ENCODE measurements around the gene OGFOD3.
A peak's percentile ranks its signal among the peaks of the same experiment; 100 is the strongest.
"Not testable (repeated sequence)": the region's sequence is repeated elsewhere in the genome, so short reads cannot be mapped to it uniquely, and the experiment has no call there.

The OGFOD3 gene, protein sequence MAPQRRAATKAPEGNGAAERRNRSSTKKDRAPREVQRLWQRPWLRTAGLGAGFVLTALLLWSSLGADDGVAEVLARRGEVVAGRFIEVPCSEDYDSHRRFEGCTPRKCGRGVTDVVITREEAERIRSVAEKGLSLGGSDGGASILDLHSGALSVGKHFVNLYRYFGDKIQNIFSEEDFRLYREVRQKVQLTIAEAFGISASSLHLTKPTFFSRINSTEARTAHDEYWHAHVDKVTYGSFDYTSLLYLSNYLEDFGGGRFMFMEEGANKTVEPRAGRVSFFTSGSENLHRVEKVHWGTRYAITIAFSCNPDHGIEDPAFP

DNA sequence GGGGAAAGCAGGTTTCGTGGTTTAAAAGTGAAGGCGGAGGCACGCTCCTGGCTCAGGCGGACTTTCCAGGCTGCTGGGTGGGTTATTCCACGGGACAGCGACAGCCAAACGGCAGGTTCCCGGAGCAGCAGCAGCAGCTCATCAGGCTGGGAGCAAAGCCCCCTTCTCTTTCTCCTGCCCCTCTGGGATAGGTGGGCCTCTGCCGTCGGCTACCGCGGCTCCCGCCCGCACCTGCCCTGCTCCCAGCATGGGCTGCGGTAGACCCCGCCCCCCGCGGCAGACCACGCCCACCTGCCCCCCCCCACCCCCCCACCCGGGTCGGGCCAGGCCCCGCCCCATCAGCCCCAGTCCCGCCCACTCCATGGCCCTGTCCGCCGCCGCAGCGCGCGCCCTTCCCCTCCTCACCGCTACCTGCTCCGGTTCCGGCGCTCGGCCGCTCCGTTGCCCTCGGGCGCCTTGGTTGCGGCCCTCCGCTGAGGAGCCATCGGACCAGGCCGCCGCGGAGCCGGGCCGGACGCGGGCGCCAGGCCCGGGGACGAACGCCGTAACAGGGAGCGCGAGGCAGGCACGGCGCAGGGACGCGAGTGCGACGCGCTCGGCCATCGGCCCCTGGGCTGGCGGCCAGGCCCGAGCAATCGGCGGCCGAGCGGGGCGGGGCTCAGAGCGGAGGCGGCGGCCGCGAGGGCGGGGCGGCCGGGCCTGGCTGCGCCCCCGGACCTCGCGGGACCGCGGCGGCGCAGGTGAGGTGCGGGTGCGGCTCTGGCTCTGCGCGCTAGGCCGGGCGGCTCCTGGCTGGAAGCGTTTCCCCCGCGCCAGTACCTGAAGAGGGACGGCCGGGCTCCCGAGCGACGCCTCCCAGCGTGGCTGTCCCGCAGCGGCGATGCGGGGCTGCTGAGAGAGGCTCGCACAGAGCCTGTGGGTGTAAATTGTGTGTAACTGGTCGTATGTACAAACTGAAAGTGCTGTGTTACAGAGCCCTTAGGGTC lies at the start of gene OGFOD3, which contains the start of gene HEXD:
OGFOD3 (minus strand) TSS at position 586 of the 986 bp plus-strand sequence; CDS start at position 485, 101 bp downstream.
HEXD (plus strand) TSS at position 347 of the 986 bp plus-strand sequence. CDS start 1,453 bp downstream, outside the sequence.
- Mint-ChIP-seq H3K36me3 (peaks cover 30% of the 10 kb centered on the region), H3K27me3 (no peaks in the 10 kb centered on the region), H3K4me1 (peaks cover 32% of the 10 kb centered on the region), H3K27ac (peak within 1 kb of the TSS; percentile 90), H3K4me3 (peak within 1 kb of the TSS; percentile 80), H3K9me3 (no peaks in the 10 kb centered on the region)
- peak; percentile 87 for DNase-seq
- CTCF ChIA-PET, result interaction anchor here (0.9 to 1.6 kb wide), 7 partner anchors 39 to 190 kb away, joined by 3 to 6 read pairs (median 4); partner anchors contain the start of gene SLC16A3

DNA sequence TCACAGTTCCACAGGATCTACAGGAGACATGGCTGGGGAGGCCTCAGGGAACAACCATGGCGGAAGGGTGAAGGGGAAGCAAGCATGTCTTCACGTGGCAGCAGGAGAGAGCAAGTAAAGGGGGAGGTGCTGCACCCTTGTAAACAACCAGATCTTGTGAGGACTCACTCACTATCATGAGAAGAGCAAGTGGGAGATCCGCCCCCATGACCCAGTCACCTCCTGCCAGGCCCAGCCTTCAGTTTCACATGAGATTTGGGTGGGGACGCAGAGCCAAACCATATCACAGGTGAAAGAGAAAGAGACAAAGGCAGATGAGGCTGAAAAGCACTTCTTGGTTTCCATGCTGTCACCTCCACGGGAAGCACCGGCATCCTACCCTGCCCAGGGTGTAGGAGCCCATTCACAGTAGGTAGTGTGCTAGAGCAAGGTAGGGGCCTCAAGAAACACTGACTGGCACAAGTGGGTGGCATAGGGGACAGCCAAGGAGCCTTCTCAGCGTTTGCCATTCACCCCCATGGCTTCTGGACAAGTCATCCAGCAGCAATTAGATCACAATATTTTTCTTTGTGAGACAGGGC lies 46.7 kb upstream of the OGFOD3 start:
- CTCF ChIA-PET, result no interaction called here
- H3K27me3 Mint-ChIP-seq, result no peaks in the 10 kb centered on the region
- peaks cover 65% of the 10 kb centered on the region for H3K36me3 Mint-ChIP-seq
- no peak overlapping the region for H3K4me3 Mint-ChIP-seq
- H3K9me3 Mint-ChIP-seq, result no peaks in the 10 kb centered on the region
- H3K4me1 Mint-ChIP-seq, result peaks cover 45% of the 10 kb centered on the region
- peak overlapping the region; percentile 50 for H3K27ac Mint-ChIP-seq
- peak; percentile 56 for DNase-seq

DNA sequence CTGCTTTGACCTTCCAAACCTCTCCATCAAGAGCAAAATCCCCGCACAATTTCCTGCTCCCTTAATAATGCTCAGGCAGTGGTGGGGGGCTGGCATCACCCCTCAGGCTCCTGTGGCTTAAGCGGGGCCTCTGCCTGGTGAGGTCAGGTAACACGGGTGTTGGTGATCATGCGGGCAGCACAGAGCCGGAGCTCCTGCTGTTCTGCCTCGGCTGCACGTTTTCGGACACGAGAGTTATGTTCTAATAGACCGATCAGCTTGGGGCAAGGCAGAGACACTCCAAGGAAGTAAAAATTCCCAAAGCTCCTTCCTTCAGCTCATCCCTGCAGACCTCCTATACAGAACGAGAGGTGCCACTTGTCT lies 46.2 kb upstream of the OGFOD3 start:
- Mint-ChIP-seq H3K36me3 (peaks cover 67% of the 10 kb centered on the region), H3K27ac (peak overlapping the region; percentile 62), H3K4me1 (peaks cover 49% of the 10 kb centered on the region), H3K9me3 (no peaks in the 10 kb centered on the region), H3K4me3 (no peak overlapping the region), H3K27me3 (no peaks in the 10 kb centered on the region)
- no peak for DNase-seq
- CTCF ChIA-PET, result no interaction called here

DNA sequence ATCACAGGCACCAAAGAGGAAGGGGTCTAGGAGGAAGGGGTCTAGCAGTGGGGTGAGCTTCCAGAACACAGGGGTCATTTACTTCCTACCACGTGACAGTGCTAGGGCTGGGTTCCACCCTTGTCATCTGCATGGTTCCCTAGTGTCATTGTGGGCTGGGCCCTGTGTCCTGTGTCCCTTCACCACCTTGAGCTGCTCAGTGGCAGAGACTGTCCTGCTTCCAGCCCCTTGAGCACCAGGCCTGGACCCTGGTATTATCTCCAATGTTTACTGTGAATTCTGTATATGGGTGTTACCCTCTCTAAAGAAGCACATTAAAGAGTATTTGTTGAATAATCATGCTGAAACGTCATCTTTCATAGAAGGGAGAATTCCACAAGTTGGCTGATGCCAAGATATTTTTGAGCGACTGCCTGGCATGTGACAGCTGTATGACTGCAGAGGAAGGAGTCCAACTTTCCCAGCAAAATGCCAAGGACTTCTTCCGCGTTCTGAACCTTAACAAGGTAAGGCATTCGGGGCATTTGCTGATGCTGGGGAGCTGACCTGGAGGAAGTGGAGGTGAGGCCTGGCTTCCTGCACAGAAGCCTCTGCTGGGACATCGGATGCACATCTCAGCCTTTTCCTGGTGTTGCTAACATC lies 45.7 kb upstream of the OGFOD3 start:
- Mint-ChIP-seq H3K36me3 (peaks cover 68% of the 10 kb centered on the region), H3K4me1 (peaks cover 53% of the 10 kb centered on the region)
- CTCF ChIA-PET, result interaction anchor here (1.4 kb wide), 1 partner anchor 12 kb away, joined by 3 read pairs; no protein-coding TSS in a partner anchor

DNA sequence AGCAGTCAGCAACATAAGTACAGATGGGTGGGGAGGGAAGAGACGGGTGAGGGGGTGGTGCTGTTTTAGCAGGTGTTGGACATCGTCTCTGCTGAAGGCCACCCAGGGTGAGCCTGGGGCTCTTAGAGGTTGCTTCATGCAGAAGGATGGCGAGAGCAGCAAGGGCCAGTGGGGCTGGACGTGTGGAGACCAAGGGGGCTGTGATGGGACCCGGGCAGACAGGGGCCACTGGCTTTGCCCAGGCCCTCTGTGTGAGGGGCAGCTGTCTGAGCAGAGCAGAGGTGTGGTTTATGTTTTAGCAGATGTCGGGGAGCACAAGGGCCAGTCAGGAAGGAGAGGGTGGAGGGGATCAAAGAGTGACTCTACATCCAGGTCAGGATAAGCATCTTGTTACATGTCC lies 45.0 kb upstream of the OGFOD3 start:
- H3K36me3 Mint-ChIP-seq, result peaks cover 64% of the 10 kb centered on the region
- no peaks in the 10 kb centered on the region for H3K9me3 Mint-ChIP-seq
- H3K4me3 Mint-ChIP-seq, result no peak overlapping the region
- no peaks in the 10 kb centered on the region for H3K27me3 Mint-ChIP-seq
- CTCF ChIA-PET, result interaction anchor here (1.4 kb wide), 1 partner anchor 12 kb away, joined by 3 read pairs; no protein-coding TSS in a partner anchor
- H3K27ac Mint-ChIP-seq, result peak overlapping the region; percentile 62
- H3K4me1 Mint-ChIP-seq, result peaks cover 53% of the 10 kb centered on the region
- no peak for DNase-seq

More for the DNA sequence above, 45.7 kb upstream of the OGFOD3 start:
- Mint-ChIP-seq H3K9me3 (no peaks in the 10 kb centered on the region), H3K27ac (peak overlapping the region; percentile 62), H3K4me3 (no peak overlapping the region), H3K27me3 (no peaks in the 10 kb centered on the region)
- no peak for DNase-seq

DNA sequence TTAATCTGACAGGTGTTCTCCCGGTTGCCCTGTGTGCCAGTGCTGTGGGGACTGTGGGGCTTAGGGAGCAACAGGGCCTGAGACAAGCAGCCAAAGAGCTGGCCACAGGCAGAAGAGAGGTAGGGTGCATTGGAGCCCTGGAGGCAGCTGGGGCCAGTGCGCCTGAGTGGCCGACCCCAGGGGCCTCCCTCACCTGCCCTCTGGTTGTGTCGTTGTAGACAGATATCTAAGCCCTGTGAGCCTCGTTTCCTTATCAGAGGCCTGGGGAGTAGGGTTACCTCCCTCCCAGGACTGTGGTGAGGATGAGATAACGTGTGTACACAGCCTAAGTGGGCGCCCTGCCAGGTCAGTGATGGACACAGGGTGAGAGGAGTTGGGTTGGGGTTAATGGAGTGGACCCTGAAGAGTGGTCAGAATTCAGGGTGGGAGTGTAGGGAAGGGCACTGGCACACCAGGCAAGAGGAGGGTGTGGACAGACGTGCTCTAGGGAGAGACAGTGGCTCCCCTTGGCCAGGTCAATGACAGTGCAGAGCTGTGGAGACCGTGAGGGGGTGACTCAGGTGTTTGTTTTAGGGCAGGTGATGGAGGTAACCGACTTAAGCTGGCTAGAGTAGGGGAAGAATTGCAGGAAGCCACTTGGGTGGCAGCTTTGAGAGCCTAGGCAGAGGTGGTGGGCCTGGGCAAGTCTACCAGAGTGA lies 43.6 kb upstream of the OGFOD3 start:
- Mint-ChIP-seq H3K4me3 (no peak overlapping the region), H3K36me3 (peaks cover 69% of the 10 kb centered on the region), H3K9me3 (no peaks in the 10 kb centered on the region), H3K27me3 (no peaks in the 10 kb centered on the region), H3K27ac (peak overlapping the region; percentile 75), H3K4me1 (peaks cover 64% of the 10 kb centered on the region)
- CTCF ChIA-PET, result no interaction called here
- no peak for DNase-seq

DNA sequence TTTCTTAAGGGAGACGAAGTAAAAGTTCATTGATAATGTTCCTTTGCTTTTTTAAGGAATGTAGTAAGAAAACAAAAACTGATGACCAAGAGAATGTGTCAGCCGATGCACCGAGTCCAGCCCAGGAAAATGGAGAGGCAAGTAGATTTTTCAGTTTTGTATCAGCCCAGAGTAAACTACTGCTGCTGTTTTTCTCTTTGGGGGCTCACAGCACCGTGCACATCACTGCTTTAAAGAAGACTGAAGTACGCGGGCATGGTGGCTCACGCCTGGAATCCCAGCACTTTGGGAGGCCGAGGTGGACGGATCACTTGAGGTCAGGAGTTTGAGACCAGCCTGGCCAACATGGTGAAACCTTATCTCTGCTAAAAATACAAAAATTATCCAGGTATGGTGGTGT lies 41.5 kb upstream of the OGFOD3 start:
- DNase-seq, CTCF ChIA-PET: not testable (repeated sequence)

DNA sequence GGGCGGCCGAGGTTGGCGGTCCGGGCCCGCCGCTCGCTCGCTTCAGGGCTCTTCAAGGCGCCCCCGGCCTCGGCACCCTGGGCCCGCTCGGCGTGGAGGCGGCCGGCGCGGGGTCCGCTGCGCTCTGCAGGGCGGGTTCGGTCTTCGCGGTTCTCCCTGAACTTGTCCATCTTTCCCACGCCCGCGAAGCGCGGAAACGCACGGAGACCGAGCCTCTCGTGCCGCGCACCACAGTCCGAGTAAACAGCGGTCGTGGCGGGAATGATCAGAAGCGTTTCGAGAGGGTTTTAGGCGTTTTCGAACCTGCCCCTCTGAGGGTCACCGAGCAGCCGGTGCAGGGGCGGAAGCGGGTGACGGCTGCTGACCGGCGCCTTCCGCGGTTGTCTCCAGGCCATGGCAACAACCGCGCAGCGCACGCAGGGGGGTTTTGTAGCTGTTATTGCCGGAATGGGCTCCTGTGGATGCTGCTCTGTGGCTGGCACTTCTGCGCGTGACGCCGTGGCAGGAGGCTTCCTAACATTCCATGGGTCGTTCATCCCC lies 40.6 kb upstream of the OGFOD3 start:
- Mint-ChIP-seq H3K36me3 (peaks cover 58% of the 10 kb centered on the region), H3K4me1 (peaks cover 52% of the 10 kb centered on the region), H3K9me3 (peaks cover 4% of the 10 kb centered on the region), H3K4me3 (peak overlapping the region; percentile 94), H3K27me3 (no peaks in the 10 kb centered on the region), H3K27ac (peak overlapping the region; percentile 91)
- DNase-seq, result peak; percentile 60
- CTCF ChIA-PET, result no interaction called here

More for the DNA sequence above, 41.5 kb upstream of the OGFOD3 start:
- Mint-ChIP-seq H3K4me1 (peaks cover 62% of the 10 kb centered on the region), H3K36me3 (peaks cover 64% of the 10 kb centered on the region), H3K27ac (peak overlapping the region; percentile 91), H3K4me3 (peak overlapping the region; percentile 94)
- H3K27me3 Mint-ChIP-seq, H3K9me3 Mint-ChIP-seq: not testable (repeated sequence)

DNA sequence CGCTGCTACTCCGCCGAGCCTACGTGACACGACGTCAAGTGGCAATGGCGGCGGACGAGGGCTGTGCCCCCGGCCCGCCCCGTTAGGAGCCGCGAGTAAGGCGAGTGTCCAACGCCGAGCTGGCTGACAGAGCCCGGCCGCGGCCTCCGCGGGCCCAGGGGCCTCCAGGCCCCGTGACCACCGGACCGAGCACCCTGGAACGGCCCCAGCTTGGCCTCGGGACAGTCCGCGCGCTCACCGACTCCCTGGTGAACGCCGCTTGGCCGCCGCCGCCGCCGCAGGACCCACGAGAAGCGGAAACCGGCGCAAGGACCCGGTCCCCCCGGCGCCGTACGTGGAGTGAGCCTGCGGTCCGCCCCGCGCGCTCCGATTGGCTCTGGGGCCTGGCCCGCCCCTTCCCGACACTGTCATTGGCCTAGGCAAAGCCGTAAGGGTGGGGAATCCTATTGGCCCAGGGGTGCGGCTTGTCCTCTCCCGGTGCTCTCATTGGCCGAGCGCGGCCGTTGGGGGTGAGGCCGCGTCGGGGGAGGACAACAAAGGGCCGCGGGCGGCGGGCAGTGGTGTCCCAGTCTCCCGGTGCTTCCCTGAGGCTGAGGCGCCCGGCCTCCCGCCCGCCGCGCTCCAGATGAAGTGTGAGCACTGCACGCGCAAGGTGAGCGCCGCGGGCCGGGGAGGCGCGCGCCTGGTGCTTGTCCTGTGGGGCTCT lies 39.9 kb upstream of the OGFOD3 start, which contains the start of gene NARF:
NARF (plus strand) TSS at position 563 of the 706 bp plus-strand sequence; CDS start at position 626, 63 bp downstream.
- Mint-ChIP-seq H3K36me3 (peaks cover 52% of the 10 kb centered on the region), H3K4me1 (peaks cover 48% of the 10 kb centered on the region), H3K27ac (peak within 1 kb of the TSS; percentile 93), H3K27me3 (no peaks in the 10 kb centered on the region), H3K4me3 (peak within 1 kb of the TSS; percentile 94), H3K9me3 (peaks cover 4% of the 10 kb centered on the region)
- peak; percentile 98 for DNase-seq
- CTCF ChIA-PET, result interaction anchor here (1.2 kb wide), 1 partner anchor 39 kb away, joined by 3 read pairs; no protein-coding TSS in a partner anchor

DNA sequence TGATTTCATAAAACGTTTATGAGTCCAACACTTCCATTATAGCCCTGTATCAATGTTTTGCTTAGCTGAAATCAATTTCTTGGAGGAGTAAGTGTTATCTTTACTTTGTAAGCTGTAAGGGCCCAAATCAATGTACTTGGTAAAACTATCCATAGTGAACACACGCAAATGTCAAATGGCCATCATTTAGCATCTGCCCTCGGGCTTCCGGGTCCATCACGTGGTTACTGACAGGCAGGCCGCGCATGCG lies 39.5 kb upstream of the OGFOD3 start:
- peaks cover 4% of the 10 kb centered on the region for H3K9me3 Mint-ChIP-seq
- no peak for DNase-seq
- H3K4me3 Mint-ChIP-seq, result peak overlapping the region; percentile 94
- peaks cover 50% of the 10 kb centered on the region for H3K36me3 Mint-ChIP-seq
- H3K27ac Mint-ChIP-seq, result peak overlapping the region; percentile 93
- H3K4me1 Mint-ChIP-seq, result peaks cover 48% of the 10 kb centered on the region
- CTCF ChIA-PET, result interaction anchor here (1.2 kb wide), 1 partner anchor 39 kb away, joined by 3 read pairs; no protein-coding TSS in a partner anchor
- H3K27me3 Mint-ChIP-seq, result no peaks in the 10 kb centered on the region

DNA sequence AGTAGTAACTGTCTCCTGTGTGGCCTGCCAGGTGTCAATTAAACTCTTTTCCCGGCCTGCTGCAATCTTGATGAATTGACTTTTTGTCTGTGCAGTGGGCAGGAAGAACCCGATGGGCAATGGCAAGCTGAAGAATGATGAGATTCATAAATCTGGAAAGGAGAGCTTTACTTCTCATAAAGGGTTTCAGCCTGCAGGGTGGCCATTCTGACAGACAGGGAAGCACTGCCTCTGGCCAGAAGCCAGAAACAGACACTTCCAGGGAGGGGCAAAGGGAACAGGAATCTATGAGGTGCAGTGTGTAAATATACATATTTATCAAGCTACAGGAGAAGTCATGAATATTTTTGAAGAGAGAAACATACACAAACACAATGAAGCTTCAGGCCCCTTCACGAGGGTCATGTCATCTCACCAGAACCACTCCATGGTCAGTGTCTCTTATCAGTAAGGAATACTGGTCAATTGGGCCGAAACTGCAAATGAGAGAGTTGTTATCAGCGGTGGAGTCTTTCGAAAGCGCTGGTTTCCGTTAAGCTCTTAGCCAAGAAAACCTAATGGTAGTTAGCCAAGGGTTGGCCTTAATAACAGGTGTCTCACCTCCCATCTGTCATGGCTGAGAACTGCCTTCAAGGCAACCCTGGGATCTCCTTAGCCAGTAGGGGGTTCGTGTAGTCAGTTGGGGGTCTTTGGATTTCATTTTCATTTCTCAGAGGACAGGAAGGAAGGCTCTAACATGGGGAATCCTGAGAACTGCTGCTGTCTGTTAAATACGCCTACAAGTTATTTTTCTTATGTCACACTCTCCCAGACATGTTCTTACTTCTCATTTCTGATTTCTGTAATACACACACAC lies 38.9 kb upstream of the OGFOD3 start:
- H3K27ac Mint-ChIP-seq, result peak overlapping the region; percentile 93
- H3K4me3 Mint-ChIP-seq, result peak overlapping the region; percentile 94
- CTCF ChIA-PET, result interaction anchor here (1.2 kb wide), 1 partner anchor 38 kb away, joined by 3 read pairs; no protein-coding TSS in a partner anchor
- H3K9me3 Mint-ChIP-seq, result peaks cover 4% of the 10 kb centered on the region
- peaks cover 47% of the 10 kb centered on the region for H3K36me3 Mint-ChIP-seq
- peaks cover 46% of the 10 kb centered on the region for H3K4me1 Mint-ChIP-seq
- no peaks in the 10 kb centered on the region for H3K27me3 Mint-ChIP-seq
- DNase-seq, result no peak

DNA sequence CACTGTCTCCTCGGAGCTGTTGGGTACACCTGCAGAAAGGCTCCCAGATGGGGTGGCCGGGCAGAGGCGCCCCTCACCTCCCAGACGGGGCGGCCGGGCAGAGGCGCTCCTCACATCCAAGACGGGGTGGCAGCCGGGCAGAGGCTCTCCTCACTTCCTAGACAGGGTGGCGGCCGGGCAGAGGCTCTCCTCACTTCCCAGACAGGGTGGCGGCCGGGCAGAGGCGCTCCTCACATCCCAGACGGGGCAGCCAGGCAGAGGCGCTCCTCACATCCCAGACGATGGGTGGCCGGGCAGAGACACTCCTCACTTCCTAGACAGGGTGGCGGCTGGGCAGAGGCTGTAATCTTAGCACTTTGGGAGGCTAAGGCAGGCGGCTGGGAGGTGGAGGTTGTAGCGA lies 35.3 kb upstream of the OGFOD3 start:
- Mint-ChIP-seq H3K4me1 (peaks cover 49% of the 10 kb centered on the region), H3K36me3 (peaks cover 42% of the 10 kb centered on the region)
- H3K27me3 Mint-ChIP-seq, H3K9me3 Mint-ChIP-seq, CTCF ChIA-PET, DNase-seq, H3K27ac Mint-ChIP-seq, H3K4me3 Mint-ChIP-seq: not testable (repeated sequence)

Measured in activated naive CD4-positive, alpha-beta T cell treated with anti-CD3 and anti-CD28 coated beads, Interleukin-2, amount 10 ng/mL, durations not matched to agents 7 days and 5 days (primary cell).